ENCODE measurements around the gene DRAM1. TPM values are rescaled to one million over a fixed set of nuclear protein-coding genes. Genes with fewer than 3 reads are reported as not detected.

DRAM1 gene
- total and polyA plus RNA-seq, 10 of the 15 experiments (the other 5 are each of a cell fraction or from before 2014, with no cell fraction given): 22.4 to 91.5 (median 41.4) TPM

DNA sequence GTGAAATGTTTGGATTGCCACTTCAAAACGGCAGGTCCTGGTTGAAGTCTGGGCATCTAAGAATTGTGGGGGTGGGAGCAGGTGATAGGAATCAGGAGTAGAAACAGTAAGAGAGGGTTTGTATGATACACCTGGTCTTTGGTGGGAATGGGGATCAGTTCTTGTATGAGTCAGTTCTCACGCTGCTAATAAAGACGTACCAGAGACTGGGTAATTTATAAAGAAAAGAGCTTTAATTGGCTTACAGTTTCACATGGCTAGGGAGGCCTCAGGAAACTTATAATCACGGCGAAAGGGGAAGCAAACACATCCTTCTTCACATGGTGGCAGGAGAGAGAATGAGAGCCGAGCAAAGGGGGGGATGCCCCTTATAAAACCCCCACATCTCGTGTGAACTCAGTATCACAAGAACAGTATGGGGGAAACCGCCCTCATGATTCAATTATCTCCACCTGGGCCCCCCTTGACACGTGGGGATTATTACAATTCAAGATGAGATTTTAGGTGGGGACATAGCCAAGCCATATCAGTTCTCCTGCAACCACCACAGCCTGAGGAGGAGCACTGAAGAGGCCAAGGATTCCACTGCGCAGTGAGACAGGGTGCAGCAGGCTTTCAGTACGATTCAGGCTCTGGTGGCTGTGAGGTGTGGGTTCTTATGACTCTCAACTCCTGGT, 52.1 kb downstream of the DRAM1 start (continued):
- TF ChIP-seq RBBP5 (conservative IDR thresholded peaks at IDR 0.05): no peak
- TF ChIP-seq, protein P1, sequence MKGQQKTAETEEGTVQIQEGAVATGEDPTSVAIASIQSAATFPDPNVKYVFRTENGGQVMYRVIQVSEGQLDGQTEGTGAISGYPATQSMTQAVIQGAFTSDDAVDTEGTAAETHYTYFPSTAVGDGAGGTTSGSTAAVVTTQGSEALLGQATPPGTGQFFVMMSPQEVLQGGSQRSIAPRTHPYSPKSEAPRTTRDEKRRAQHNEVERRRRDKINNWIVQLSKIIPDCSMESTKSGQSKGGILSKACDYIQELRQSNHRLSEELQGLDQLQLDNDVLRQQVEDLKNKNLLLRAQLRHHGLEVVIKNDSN (IDR thresholded peaks at IDR 0.05; ENCODE audit: borderline replicate concordance, extremely low read length, insufficient read depth, low read depth, low read length): no peak
- TF ChIP-seq TCF12 (IDR thresholded peaks at IDR 0.05; ENCODE audit: low read depth, low read length): peak; percentile 83; the same call in 1 of the 2 replicates
- TF ChIP-seq ZNF217 (IDR thresholded peaks at IDR 0.05): peak; percentile 79; the same call in 1 of the 2 replicates
- TF ChIP-seq RAD21 (IDR thresholded peaks at IDR 0.05; ENCODE audit: insufficient read depth, low read depth, low read length): no peak
- no peak for TF ChIP-seq NR2C1 (IDR thresholded peaks at IDR 0.05)
- no peak for TF ChIP-seq MLLT1 (IDR thresholded peaks at IDR 0.05)
- peak; percentile 30 to 59; a peak in 3 of 4 replicates for TF ChIP-seq EP300 (IDR thresholded peaks at IDR 0.05; ENCODE audit: borderline replicate concordance in 1 of 2, control insufficient read depth in 1 of 2, low read depth in 2 of 2, low read length in 2 of 2)
- TF ChIP-seq, protein P2, sequence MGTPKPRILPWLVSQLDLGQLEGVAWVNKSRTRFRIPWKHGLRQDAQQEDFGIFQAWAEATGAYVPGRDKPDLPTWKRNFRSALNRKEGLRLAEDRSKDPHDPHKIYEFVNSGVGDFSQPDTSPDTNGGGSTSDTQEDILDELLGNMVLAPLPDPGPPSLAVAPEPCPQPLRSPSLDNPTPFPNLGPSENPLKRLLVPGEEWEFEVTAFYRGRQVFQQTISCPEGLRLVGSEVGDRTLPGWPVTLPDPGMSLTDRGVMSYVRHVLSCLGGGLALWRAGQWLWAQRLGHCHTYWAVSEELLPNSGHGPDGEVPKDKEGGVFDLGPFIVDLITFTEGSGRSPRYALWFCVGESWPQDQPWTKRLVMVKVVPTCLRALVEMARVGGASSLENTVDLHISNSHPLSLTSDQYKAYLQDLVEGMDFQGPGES (IDR thresholded peaks at IDR 0.05): no peak
- no peak for TF ChIP-seq TBL1XR1 (IDR thresholded peaks at IDR 0.05; ENCODE audit: low read depth, low read length)
- TF ChIP-seq CBFB (IDR thresholded peaks at IDR 0.05; ENCODE audit: low read depth): peak; percentile 71; the same call in 1 of the 2 replicates
- TF ChIP-seq SKIL (IDR thresholded peaks at IDR 0.05; ENCODE audit: low read depth, poor library complexity, severe bottlenecking): peak; percentile 89
- TF ChIP-seq EZH2 (IDR thresholded peaks at IDR 0.05; ENCODE audit: borderline replicate concordance, control insufficient read depth, low read depth, low read length): no peak
- no peak for TF ChIP-seq YBX1 (IDR thresholded peaks at IDR 0.05)
- no peak for TF ChIP-seq E4F1 (IDR thresholded peaks at IDR 0.05; ENCODE audit: borderline replicate concordance, partially characterized antibody)
